T-helper 2 cell treated with Interferon-gamma antibody and Interleukin-4, amounts not matched to agents 5 μg/mL and 100 μg/mL, for 36 hours (primary cell): ENCODE results near the gene ADORA2A.
"Not testable (repeated sequence)": the region's sequence is repeated elsewhere in the genome, so short reads cannot be mapped to it uniquely, and the experiment has no call there.

Experiments
- DNase-seq: peaks from one replicate; pipeline ENCODE4 v3.0.0; 2021; ENCODE audit warnings: low spot score
- H3K27ac Mint-ChIP-seq: one replicate; pipeline ENCODE4 v1.8.0; 2021; ENCODE audit warnings: mild to moderate bottlenecking, mixed read lengths
- H3K27me3 Mint-ChIP-seq: one replicate; pipeline ENCODE4 v1.8.0; 2021; ENCODE audit warnings: low read depth, mixed read lengths
- H3K36me3 Mint-ChIP-seq: one replicate; pipeline ENCODE4 v1.8.0; 2021; ENCODE audit warnings: low read depth, mixed read lengths
- H3K4me1 Mint-ChIP-seq: one replicate; pipeline ENCODE4 v1.8.0; 2021; ENCODE audit warnings: low read depth, mixed read lengths
- H3K4me3 Mint-ChIP-seq: one replicate; pipeline ENCODE4 v1.8.0; 2022; ENCODE audit warnings: mild to moderate bottlenecking, moderate library complexity, mixed read lengths
- H3K9me3 Mint-ChIP-seq: one replicate; pipeline ENCODE4 v1.8.0; 2021; ENCODE audit warnings: mixed read lengths

Gene ADORA2A

DNA sequence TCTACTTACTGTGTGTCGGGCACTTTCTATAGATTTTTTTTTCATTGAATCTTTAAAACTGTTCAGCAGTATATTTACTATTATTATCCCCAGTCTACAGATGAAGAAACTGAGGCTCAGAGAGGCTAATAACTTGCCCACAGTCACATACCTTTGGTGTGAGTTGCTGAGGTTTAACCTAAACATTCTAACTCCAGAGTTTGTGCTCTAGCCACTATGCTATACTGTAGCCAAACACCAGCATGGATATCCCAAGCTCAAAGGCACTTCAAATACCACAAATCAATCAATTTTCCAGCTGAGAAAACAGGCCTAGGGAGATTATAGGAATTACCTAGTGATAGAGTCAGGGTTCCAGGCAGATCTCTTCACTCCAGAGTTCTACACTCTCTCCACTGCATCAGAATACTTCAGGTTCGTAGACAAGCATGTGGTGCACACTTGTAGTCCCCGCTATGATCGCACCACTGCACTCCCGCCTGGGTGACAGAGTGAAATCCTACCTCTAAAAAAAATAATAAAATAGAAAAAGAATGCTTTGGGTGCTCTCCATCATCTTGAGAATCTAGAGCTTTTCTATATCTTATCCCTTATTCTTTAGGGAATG lies 47.4 kb downstream of the ADORA2A start:
- no peaks in the 10 kb centered on the region for H3K36me3 Mint-ChIP-seq
- H3K4me3 Mint-ChIP-seq: no peak overlapping the region
- peaks cover 10% of the 10 kb centered on the region for H3K27me3 Mint-ChIP-seq
- no peak for DNase-seq
- H3K9me3 Mint-ChIP-seq: peaks cover 5% of the 10 kb centered on the region
- no peak overlapping the region for H3K27ac Mint-ChIP-seq
- H3K4me1 Mint-ChIP-seq: no peaks in the 10 kb centered on the region

DNA sequence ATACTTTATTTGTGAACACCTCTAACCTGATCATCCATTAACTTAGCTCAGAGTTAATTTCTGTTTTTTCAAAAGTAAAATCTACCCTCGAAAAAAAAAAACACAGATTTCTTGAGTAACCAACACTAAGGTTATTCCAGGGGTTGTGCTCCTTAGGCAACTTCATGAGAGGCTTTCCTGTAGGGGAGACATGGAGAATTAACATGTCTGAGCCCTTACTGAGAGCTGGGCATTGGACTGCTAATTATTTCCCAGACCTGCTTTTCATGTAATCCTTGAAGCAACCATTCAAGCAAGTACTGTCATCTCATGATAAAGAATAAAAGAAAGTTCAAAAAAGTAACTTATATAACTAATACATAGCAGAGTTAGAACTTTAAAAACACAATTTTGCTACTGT lies 54.2 kb downstream of the ADORA2A start:
- peaks cover 8% of the 10 kb centered on the region for H3K4me1 Mint-ChIP-seq
- H3K27me3 Mint-ChIP-seq: peaks cover 13% of the 10 kb centered on the region
- no peak overlapping the region for H3K27ac Mint-ChIP-seq
- peaks cover 5% of the 10 kb centered on the region for H3K9me3 Mint-ChIP-seq
- DNase-seq: no peak
- H3K4me3 Mint-ChIP-seq: no peak overlapping the region
- peaks cover 4% of the 10 kb centered on the region for H3K36me3 Mint-ChIP-seq

DNA sequence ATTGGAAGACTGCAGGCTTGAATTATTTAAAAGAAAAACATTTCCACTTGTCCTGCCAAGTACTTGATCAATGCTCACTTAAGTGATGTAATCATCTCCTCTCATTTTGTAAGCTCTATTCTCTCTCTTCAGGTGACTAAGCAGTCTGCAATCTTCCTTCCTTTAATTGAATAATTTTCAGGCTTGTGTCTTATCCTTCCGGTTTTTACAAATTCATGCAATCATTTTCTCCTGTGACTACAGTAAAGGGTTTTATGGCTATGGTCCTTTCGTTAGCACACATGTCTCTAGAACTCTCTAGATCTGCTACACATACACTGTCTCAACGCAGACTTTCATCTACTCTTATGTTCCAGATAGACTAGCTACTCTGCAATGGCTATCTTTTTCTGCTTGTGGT lies 55.2 kb downstream of the ADORA2A start:
- H3K9me3 Mint-ChIP-seq: peaks cover 5% of the 10 kb centered on the region
- H3K4me1 Mint-ChIP-seq: peaks cover 15% of the 10 kb centered on the region
- no peak overlapping the region for H3K27ac Mint-ChIP-seq
- H3K4me3 Mint-ChIP-seq: no peak overlapping the region
- DNase-seq: no peak
- peaks cover 15% of the 10 kb centered on the region for H3K27me3 Mint-ChIP-seq
- peaks cover 4% of the 10 kb centered on the region for H3K36me3 Mint-ChIP-seq

DNA sequence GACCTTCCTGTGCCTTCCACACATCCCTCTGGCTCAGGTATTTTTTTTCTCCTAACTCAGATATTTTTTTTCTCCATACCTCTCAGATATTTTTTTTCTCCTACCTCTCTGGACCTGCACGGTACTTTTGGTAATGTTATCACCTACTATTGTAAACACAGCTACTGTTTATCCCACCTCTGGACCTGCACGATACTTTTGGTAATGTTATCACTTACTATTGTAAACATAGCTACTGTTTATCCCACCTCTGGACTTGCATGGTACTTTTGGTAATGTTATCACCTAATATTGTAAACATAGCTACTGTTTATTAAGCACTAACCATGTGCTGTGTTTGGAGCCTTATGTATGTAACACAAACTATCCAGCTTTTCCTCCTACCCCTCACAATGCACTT lies 55.6 kb downstream of the ADORA2A start:
- Mint-ChIP-seq H3K36me3 (peaks cover 4% of the 10 kb centered on the region), H3K9me3 (peaks cover 5% of the 10 kb centered on the region), H3K27me3 (peaks cover 15% of the 10 kb centered on the region), H3K27ac (no peak overlapping the region), H3K4me3 (no peak overlapping the region), H3K4me1 (peaks cover 15% of the 10 kb centered on the region)
- DNase-seq: no peak

DNA sequence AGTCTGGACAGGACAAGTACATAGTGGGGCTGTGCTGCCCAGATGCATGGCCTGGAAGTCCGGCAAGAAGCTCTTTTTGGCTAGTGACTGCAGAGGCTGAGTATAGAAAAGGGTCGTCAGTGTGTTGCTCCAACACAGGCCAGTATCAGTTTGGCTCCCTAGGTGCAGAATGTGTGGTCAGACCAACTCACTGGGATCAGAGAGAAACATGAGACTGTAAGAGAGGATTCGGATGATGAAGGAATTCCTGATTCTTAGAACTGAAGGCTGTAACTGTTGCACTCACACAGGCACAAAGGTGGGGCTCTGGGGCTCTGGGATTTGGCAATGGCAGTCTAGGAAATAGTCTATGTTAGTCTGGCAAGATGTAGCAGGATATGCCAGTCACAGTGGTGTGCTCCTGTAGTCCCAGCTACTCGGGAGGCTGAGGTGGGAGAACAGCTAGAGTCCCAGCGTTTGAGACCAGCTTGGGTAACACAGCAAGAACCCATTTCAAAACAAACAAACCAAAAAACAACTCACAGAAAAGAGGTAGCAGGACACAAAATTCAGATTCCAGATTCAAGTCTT lies 56.7 kb downstream of the ADORA2A start:
- Mint-ChIP-seq H3K36me3 (peaks cover 4% of the 10 kb centered on the region), H3K9me3 (peaks cover 5% of the 10 kb centered on the region), H3K4me3 (no peak overlapping the region), H3K4me1 (peaks cover 15% of the 10 kb centered on the region), H3K27ac (no peak overlapping the region), H3K27me3 (peaks cover 14% of the 10 kb centered on the region)
- DNase-seq: no peak

DNA sequence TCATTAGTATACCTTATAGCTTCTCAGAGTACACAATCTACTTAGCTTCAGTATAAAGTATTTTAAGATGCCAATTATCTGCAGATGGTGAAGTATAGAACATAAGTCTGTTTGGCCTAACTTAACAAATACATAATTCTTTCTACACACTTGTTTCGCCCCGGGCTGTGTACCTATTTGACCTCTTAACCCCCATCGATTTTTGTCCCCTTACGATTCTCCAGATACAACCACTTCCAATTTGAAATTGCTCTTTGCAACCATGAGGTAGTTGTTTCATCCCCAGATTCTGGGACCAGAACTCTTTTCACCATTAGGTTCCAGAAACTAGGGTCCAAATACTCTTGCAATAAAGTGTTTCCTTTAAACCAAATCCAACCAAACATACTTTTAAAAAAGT lies 57.8 kb downstream of the ADORA2A start:
- Mint-ChIP-seq H3K9me3 (peaks cover 5% of the 10 kb centered on the region), H3K4me1 (peaks cover 15% of the 10 kb centered on the region), H3K4me3 (no peak overlapping the region), H3K27me3 (peaks cover 21% of the 10 kb centered on the region), H3K27ac (no peak overlapping the region), H3K36me3 (peaks cover 4% of the 10 kb centered on the region)
- DNase-seq: no peak

DNA sequence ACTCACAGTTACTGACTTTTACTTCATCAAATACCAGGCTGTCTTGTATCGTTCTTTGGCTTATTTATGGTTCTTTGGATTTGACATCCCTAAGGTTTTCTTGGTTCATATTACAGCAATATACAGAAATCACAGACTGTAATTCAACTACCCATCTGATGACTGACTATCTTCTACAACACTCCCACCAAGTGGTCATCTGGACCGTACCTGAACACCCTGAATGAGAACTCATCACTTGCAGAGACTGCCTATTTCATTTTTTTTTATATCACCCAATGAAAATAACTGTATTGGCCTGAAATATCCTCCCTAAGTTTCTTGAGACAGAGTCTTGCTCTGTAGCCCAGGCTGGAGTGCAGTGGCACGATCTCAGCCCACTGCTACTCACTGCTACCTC lies 58.2 kb downstream of the ADORA2A start:
- DNase-seq: no peak
- Mint-ChIP-seq H3K4me3 (no peak overlapping the region), H3K9me3 (peaks cover 5% of the 10 kb centered on the region), H3K36me3 (peaks cover 4% of the 10 kb centered on the region), H3K27me3 (peaks cover 24% of the 10 kb centered on the region), H3K4me1 (peaks cover 15% of the 10 kb centered on the region), H3K27ac (no peak overlapping the region)

DNA sequence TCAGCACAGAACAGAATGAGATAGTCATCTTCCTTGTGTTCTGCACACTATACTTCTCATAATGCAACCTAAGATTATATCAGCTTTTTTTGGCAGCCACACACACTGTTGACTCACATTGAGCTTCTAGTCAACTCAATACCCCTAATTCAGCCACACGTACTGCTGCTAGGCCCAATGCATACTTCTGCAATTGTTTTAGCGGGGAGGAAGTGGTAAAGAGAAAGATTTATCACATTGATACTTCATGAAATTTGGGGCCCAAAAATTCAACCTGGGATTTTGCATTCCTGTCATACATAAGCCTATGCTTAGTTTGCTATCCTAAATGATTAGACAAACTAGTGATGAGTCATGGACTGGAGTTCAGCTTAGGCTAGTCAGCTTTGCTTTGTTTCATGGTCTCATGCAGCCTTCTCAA lies 59.1 kb downstream of the ADORA2A start:
- Mint-ChIP-seq H3K27ac (peak overlapping the region; percentile 22), H3K27me3 (peaks cover 30% of the 10 kb centered on the region), H3K4me3 (no peak overlapping the region), H3K4me1 (peaks cover 15% of the 10 kb centered on the region), H3K36me3 (peaks cover 4% of the 10 kb centered on the region), H3K9me3 (peaks cover 5% of the 10 kb centered on the region)
- DNase-seq: peak; percentile 67

DNA sequence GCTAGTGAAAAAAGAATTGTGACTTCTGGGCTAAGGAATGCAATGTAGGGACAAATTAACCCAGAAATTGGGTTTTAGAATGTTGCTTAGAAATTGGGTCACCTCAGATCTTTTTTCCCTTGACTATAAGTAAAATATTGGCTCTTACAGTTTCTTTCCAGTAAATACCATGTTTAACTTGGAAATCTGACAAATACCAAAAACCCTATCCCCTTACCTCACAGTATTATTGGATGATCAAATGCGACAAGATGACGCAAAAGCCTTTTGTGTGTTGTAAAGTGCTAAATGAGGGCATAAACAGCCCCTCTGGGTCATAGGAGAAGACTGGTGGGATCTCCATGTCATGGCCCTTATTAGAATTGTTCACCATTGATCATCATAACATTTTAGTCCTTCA lies 61.6 kb downstream of the ADORA2A start:
- no peak overlapping the region for H3K27ac Mint-ChIP-seq
- H3K27me3 Mint-ChIP-seq: peaks cover 49% of the 10 kb centered on the region
- no peak overlapping the region for H3K4me3 Mint-ChIP-seq
- H3K9me3 Mint-ChIP-seq: peaks cover 5% of the 10 kb centered on the region
- peaks cover 15% of the 10 kb centered on the region for H3K4me1 Mint-ChIP-seq
- no peak for DNase-seq
- H3K36me3 Mint-ChIP-seq: peaks cover 4% of the 10 kb centered on the region

DNA sequence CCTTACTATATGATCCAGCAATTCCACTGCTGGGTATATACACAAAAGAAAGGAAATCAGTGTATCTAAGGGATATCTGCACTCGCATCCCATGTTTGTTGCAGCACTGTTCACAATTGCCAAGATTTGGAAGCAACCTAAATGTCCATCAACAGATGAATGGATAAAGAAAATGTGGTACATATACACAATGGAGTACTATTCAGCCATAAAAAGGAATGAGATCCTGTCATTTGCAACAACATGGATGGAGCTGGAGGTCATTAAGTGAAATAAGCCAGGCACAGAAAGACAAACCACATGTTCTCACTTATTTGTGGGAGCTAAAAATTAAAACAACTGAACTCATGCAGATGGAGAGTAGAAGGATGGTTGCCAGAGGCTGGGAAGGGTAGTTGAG lies 62.0 kb downstream of the ADORA2A start:
- peaks cover 15% of the 10 kb centered on the region for H3K4me1 Mint-ChIP-seq
- H3K4me3 Mint-ChIP-seq, H3K27ac Mint-ChIP-seq, H3K9me3 Mint-ChIP-seq, DNase-seq, H3K36me3 Mint-ChIP-seq: not testable (repeated sequence)
- H3K27me3 Mint-ChIP-seq: peaks cover 47% of the 10 kb centered on the region
